ENCODE data around the gene TMEM80.
A peak's percentile ranks its signal among the peaks of the same experiment; 100 is the strongest.

The TMEM80 gene

DNA sequence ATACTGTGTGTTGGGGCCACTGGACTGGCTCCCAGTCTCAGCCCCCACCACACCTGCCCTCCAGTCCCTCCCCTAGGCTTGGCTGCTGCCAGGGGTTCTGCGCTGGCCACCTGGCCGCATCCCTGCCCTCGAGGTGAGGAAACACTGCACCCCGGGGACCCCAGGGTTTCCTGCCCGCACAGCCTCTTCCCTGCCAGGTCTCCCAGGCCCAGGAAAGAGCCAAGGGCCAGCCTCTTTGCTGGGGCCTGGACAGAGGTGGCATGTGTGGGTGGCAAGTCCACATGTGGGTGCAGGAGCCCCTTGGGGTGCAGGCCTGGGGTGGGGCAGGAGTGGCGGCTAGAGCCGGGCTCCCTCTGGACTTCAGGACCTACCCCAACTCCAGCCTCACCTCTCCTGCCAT is 12.9 kb downstream of the TMEM80 start:
- H3K36me3 ChIP-seq (replicated peaks in 1 of 2; ENCODE audit: control insufficient read depth in 2 of 2, insufficient read depth in 2 of 2, low read length in 2 of 2), result peaks cover 2 to 8% of the 10 kb centered on the region in 2 donors
- H3K27ac ChIP-seq (replicated peaks; ENCODE audit: low read length), result no peak overlapping the region
- H3K18ac ChIP-seq (ENCODE audit: low read length), result peak overlapping the region; percentile 60
- H3K23ac ChIP-seq (ENCODE audit: low read depth, low read length, poor library complexity), result no peak overlapping the region
- H3K27me3 ChIP-seq (ENCODE audit: control insufficient read depth in 3 of 3, insufficient read depth in 3 of 3, low read depth in 1 of 3, low read length in 3 of 3), result peaks cover 0 to 18% (median 0%) of the 10 kb centered on the region in 3 experiments
- no peak overlapping the region for H2AFZ ChIP-seq (ENCODE audit: low read length)
- peaks cover 12 to 17% of the 10 kb centered on the region in 2 donors for H3K4me1 ChIP-seq (ENCODE audit: control insufficient read depth in 2 of 2, insufficient read depth in 1 of 2, low read depth in 1 of 2, low read length in 2 of 2)
- H3K4ac ChIP-seq (ENCODE audit: low read length), result no peak overlapping the region
- no peak overlapping the region for H2BK12ac ChIP-seq (ENCODE audit: low read length)
- H3K14ac ChIP-seq (ENCODE audit: low read length), result no peak overlapping the region
- H2BK120ac ChIP-seq (ENCODE audit: low read depth, low read length), result no peak overlapping the region
- no peak overlapping the region for H3K9ac ChIP-seq (ENCODE audit: low read depth, low read length, poor library complexity)
- no peak overlapping the region for H2BK5ac ChIP-seq (ENCODE audit: low read length)
- H3K4me2 ChIP-seq (ENCODE audit: insufficient read depth, low read length, poor library complexity, severe bottlenecking), result no peak overlapping the region
- H4K8ac ChIP-seq (ENCODE audit: low read depth, low read length), result no peak overlapping the region
- H3K79me1 ChIP-seq (ENCODE audit: low read depth, low read length), result peaks cover 2% of the 10 kb centered on the region
- DNase-seq (ENCODE audit: low spot score), result no peak
- no peak overlapping the region for H3K4me3 ChIP-seq (ENCODE audit: low read length in 2 of 2)
- peak overlapping the region; percentile 98 for H2BK15ac ChIP-seq (ENCODE audit: low read length)
- peak overlapping the region; percentile 2 for H2AK5ac ChIP-seq (ENCODE audit: low read depth, low read length)
- H3K9me3 ChIP-seq (replicated peaks in 1 of 2; ENCODE audit: control insufficient read depth in 2 of 2, insufficient read depth in 1 of 2, low read depth in 1 of 2, low read length in 2 of 2), result no peaks in the 10 kb centered on the region
- H4K91ac ChIP-seq (ENCODE audit: low read depth, low read length, poor library complexity), result no peak overlapping the region
- WGBS, 2 donors (ENCODE audit: extremely low coverage in 2 of 2, insufficient read length in 2 of 2, insufficient replicate concordance in 1 of 2), result no CpG with 5 or more reads among the region's 7 CpGs

DNA sequence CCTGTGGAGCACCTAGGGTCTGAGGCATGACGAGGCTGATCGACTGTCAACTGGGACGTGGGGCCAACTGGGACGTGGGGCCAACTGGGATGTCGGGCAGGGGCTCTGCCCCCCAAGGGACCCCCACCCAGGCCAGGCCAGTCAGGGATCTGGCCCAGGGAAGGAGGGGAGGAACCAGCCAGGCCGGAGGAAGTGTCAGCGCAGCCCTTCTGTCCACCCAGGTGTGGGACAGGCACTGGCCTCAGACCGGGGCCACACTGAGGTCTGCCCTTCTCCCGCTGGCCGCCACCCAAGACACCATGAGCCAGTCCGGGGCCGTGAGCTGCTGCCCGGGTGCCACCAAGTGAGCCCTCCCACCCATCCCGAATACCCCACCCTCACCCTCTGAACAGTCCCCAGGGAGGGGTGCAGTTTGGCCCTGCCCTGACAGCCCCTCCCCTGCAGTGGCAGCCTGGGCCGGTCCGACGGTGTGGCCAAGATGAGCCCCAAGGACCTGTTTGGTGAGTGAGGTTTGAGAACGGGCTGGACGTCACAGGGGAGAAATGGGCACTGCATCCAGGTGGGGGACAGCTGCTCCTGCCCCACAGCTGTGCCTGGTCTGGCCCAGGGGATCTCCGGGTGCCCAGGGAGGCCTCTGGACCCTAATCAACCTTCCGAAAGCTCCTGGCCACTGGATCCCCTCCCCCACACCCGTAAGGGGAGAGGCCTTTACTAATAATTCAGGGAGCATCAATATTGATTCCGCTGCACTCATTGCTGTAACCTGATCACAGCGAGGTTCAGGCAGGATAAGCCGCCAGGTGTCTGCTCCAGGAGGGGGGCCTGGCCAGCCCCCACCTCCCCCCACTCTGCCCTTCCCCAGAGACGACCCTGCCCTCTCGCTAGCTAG is 13.7 kb downstream of the TMEM80 start:
- peaks cover 12 to 17% of the 10 kb centered on the region in 2 donors for H3K4me1 ChIP-seq (ENCODE audit: control insufficient read depth in 2 of 2, insufficient read depth in 1 of 2, low read depth in 1 of 2, low read length in 2 of 2)
- peak overlapping the region; percentile 73 for H2BK12ac ChIP-seq (ENCODE audit: low read length)
- peak overlapping the region; percentile 55 for H3K23ac ChIP-seq (ENCODE audit: low read depth, low read length, poor library complexity)
- DNase-seq (ENCODE audit: low spot score), result no peak
- H3K4me3 ChIP-seq (ENCODE audit: low read length in 2 of 2), result no peak overlapping the region
- H3K4me2 ChIP-seq (ENCODE audit: insufficient read depth, low read length, poor library complexity, severe bottlenecking), result no peak overlapping the region
- H3K27me3 ChIP-seq (ENCODE audit: control insufficient read depth in 3 of 3, insufficient read depth in 3 of 3, low read depth in 1 of 3, low read length in 3 of 3), result peaks cover 0 to 18% (median 0%) of the 10 kb centered on the region in 3 experiments
- H3K14ac ChIP-seq (ENCODE audit: low read length), result peak overlapping the region; percentile 38
- no peak overlapping the region for H3K9ac ChIP-seq (ENCODE audit: low read depth, low read length, poor library complexity)
- H3K79me1 ChIP-seq (ENCODE audit: low read depth, low read length), result peaks cover 2% of the 10 kb centered on the region
- peak overlapping the region; percentile 96 for H2BK5ac ChIP-seq (ENCODE audit: low read length)
- no peaks in the 10 kb centered on the region for H3K9me3 ChIP-seq (replicated peaks in 1 of 2; ENCODE audit: control insufficient read depth in 2 of 2, insufficient read depth in 1 of 2, low read depth in 1 of 2, low read length in 2 of 2)
- H4K91ac ChIP-seq (ENCODE audit: low read depth, low read length, poor library complexity), result no peak overlapping the region
- H2BK15ac ChIP-seq (ENCODE audit: low read length), result peak overlapping the region; percentile 81
- H2AFZ ChIP-seq (ENCODE audit: low read length), result no peak overlapping the region
- H3K4ac ChIP-seq (ENCODE audit: low read length), result no peak overlapping the region
- H3K36me3 ChIP-seq (replicated peaks in 1 of 2; ENCODE audit: control insufficient read depth in 2 of 2, insufficient read depth in 2 of 2, low read length in 2 of 2), result peaks cover 2 to 5% of the 10 kb centered on the region in 2 donors
- no CpG with 5 or more reads among the region's 27 CpGs for WGBS, 2 donors (ENCODE audit: extremely low coverage in 2 of 2, insufficient read length in 2 of 2, insufficient replicate concordance in 1 of 2)
- H4K8ac ChIP-seq (ENCODE audit: low read depth, low read length), result no peak overlapping the region
- H2AK5ac ChIP-seq (ENCODE audit: low read depth, low read length), result peak overlapping the region; percentile 96
- no peak overlapping the region for H2BK120ac ChIP-seq (ENCODE audit: low read depth, low read length)
- H3K27ac ChIP-seq (replicated peaks; ENCODE audit: low read length), result no peak overlapping the region
- peak overlapping the region; percentile 71 for H3K18ac ChIP-seq (ENCODE audit: low read length)

DNA sequence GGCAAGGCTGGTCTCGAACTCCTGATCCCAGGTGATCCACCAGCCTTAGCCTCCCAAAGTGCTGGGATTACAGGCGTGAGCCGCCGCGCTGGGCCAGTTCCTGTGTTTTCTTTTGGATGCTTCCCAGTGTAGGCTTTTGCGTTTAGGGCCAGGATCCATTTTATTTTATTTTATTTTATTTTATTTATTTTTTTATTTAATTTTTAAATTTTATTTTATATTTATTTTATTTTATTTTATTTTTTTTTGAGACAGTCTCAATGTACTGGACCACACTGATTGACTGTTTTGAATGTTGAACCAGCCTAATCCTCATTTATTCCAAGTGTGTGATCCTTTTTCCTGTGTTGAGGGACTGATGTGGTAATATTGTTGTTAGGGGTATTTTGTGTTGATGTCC is 18.8 kb downstream of the TMEM80 start:
- Histone ChIP-seq H2BK12ac (ENCODE audit: low read length) (no peak overlapping the region), H3K9me3 (replicated peaks in 1 of 2; ENCODE audit: control insufficient read depth in 2 of 2, insufficient read depth in 1 of 2, low read depth in 1 of 2, low read length in 2 of 2) (no peaks in the 10 kb centered on the region), H3K4me1 (ENCODE audit: control insufficient read depth in 2 of 2, insufficient read depth in 1 of 2, low read depth in 1 of 2, low read length in 2 of 2) (peaks cover 0 to 3% of the 10 kb centered on the region in 2 donors), H4K8ac (ENCODE audit: low read depth, low read length) (no peak overlapping the region), H3K4me2 (ENCODE audit: insufficient read depth, low read length, poor library complexity, severe bottlenecking) (no peak overlapping the region), H3K18ac (ENCODE audit: low read length) (no peak overlapping the region), H3K27me3 (ENCODE audit: control insufficient read depth in 3 of 3, insufficient read depth in 3 of 3, low read depth in 1 of 3, low read length in 3 of 3) (peaks cover 0 to 4% (median 3%) of the 10 kb centered on the region in 3 experiments), H4K91ac (ENCODE audit: low read depth, low read length, poor library complexity) (no peak overlapping the region), H3K36me3 (replicated peaks in 1 of 2; ENCODE audit: control insufficient read depth in 2 of 2, insufficient read depth in 2 of 2, low read length in 2 of 2) (no peaks in the 10 kb centered on the region), H2AFZ (ENCODE audit: low read length) (no peak overlapping the region), H3K4me3 (ENCODE audit: low read length in 2 of 2) (no peak overlapping the region), H3K14ac (ENCODE audit: low read length) (no peak overlapping the region), H2BK15ac (ENCODE audit: low read length) (no peak overlapping the region), H3K27ac (replicated peaks; ENCODE audit: low read length) (no peak overlapping the region), H2BK5ac (ENCODE audit: low read length) (no peak overlapping the region), H3K9ac (ENCODE audit: low read depth, low read length, poor library complexity) (no peak overlapping the region), H3K79me1 (ENCODE audit: low read depth, low read length) (no peaks in the 10 kb centered on the region), H2AK5ac (ENCODE audit: low read depth, low read length) (no peak overlapping the region), H2BK120ac (ENCODE audit: low read depth, low read length) (no peak overlapping the region), H3K23ac (ENCODE audit: low read depth, low read length, poor library complexity) (no peak overlapping the region), H3K4ac (ENCODE audit: low read length) (no peak overlapping the region)
- no peak for DNase-seq (ENCODE audit: low spot score)
- WGBS, 2 donors (ENCODE audit: extremely low coverage in 2 of 2, insufficient read length in 2 of 2, insufficient replicate concordance in 1 of 2), result no CpG with 5 or more reads among the region's 6 CpGs

DNA sequence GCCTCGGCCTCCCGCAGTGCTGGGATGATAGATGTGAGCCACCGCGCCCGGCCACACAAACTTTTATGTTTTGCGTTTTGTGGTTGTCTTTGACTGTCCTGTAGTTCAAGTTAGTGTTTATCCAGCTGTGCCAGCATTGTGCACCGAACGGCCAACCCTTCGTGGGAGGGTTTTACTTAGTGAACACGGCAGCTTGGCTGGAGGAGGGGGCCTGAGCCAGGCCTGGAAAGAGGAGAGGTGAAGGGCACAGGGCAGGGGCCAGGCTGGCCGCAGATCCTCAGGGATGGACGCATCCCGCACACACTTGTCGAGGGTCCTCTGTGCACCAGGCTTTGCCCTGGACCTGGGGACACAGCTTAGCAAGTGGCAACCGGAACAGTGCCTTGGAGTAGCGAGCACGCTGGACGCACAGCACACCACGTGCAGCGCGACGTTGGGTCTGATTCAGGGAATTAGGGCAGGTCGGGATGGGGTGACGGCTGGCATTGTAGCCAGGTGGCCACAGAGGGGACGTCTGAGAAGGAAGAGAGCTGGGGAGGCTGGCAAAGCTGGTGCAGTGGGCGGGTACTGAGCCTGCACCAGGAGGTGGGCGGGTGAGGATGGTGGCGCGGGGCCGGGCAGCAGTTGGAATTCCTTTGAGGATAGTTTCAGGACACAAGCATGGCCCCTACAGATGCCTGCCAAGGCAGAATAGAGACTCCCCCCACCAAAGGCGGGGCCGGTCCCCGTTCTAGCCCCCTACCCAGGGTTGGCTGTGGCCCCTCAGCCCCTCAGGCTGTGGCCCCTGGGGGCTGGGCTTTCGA is 23.8 kb downstream of the TMEM80 start:
- WGBS, 2 donors (ENCODE audit: extremely low coverage in 2 of 2, insufficient read length in 2 of 2, insufficient replicate concordance in 1 of 2), result no CpG with 5 or more reads among the region's 34 CpGs

More for the DNA sequence above, 23.8 kb downstream of the TMEM80 start:
- Histone ChIP-seq H3K4me1 (ENCODE audit: control insufficient read depth in 2 of 2, insufficient read depth in 1 of 2, low read depth in 1 of 2, low read length in 2 of 2) (peaks cover 0 to 5% of the 10 kb centered on the region in 2 donors), H3K18ac (ENCODE audit: low read length) (peak overlapping the region; percentile 92), H3K27ac (replicated peaks; ENCODE audit: low read length) (no peak overlapping the region), H3K4me3 (ENCODE audit: low read length in 2 of 2) (peak overlapping the region in 1 of 2 donors; percentile 15), H2AFZ (ENCODE audit: low read length) (no peak overlapping the region), H3K14ac (ENCODE audit: low read length) (peak overlapping the region; percentile 82), H2BK5ac (ENCODE audit: low read length) (peak overlapping the region; percentile 82), H3K27me3 (ENCODE audit: control insufficient read depth in 3 of 3, insufficient read depth in 3 of 3, low read depth in 1 of 3, low read length in 3 of 3) (peaks cover 3 to 47% (median 20%) of the 10 kb centered on the region in 3 experiments), H4K8ac (ENCODE audit: low read depth, low read length) (no peak overlapping the region), H2AK5ac (ENCODE audit: low read depth, low read length) (peak overlapping the region; percentile 97), H3K9me3 (replicated peaks in 1 of 2; ENCODE audit: control insufficient read depth in 2 of 2, insufficient read depth in 1 of 2, low read depth in 1 of 2, low read length in 2 of 2) (no peaks in the 10 kb centered on the region), H3K36me3 (replicated peaks in 1 of 2; ENCODE audit: control insufficient read depth in 2 of 2, insufficient read depth in 2 of 2, low read length in 2 of 2) (no peaks in the 10 kb centered on the region), H3K9ac (ENCODE audit: low read depth, low read length, poor library complexity) (peak overlapping the region; percentile 70), H3K4ac (ENCODE audit: low read length) (no peak overlapping the region), H3K23ac (ENCODE audit: low read depth, low read length, poor library complexity) (peak overlapping the region; percentile 39), H4K91ac (ENCODE audit: low read depth, low read length, poor library complexity) (no peak overlapping the region), H2BK12ac (ENCODE audit: low read length) (peak overlapping the region; percentile 0), H3K79me1 (ENCODE audit: low read depth, low read length) (no peaks in the 10 kb centered on the region), H2BK15ac (ENCODE audit: low read length) (peak overlapping the region; percentile 81), H3K4me2 (ENCODE audit: insufficient read depth, low read length, poor library complexity, severe bottlenecking) (no peak overlapping the region), H2BK120ac (ENCODE audit: low read depth, low read length) (peak overlapping the region; percentile 72)
- DNase-seq (ENCODE audit: low spot score), result no peak
